HEK293 (cell line): ENCODE measurements around the gene ZSCAN20.
"Not testable (repeated sequence)": the region's sequence is repeated elsewhere in the genome, so short reads cannot be mapped to it uniquely, and the experiment has no call there.

Experiments used
- CTCF ChIA-PET: fragments of 350-600 bp; formaldehyde crosslinking; extraction: SDS; loops from one replicate; lab custom pipeline; 2021; ENCODE audit warnings: antibody characterized with exemption; lab: Yijun Ruan, JAX
- POLR2A ChIA-PET: fragments of 300-600 bp; formaldehyde crosslinking; extraction: SDS; loops from one replicate; lab custom pipeline; 2020; ENCODE audit warnings: antibody characterized with exemption, inconsistent platforms; lab: Yijun Ruan, JAX
- H3K27ac ChIP-seq: fragments of 200-500 bp; sonication (Bioruptor generic); 2 replicates; pipeline ENCODE4 v1.5.1; 2014; ENCODE audit warnings: low read depth, low read length, control low read depth, inconsistent platforms; ENCODE audit errors: extremely low read depth
- H3K36me3 ChIP-seq, 2 experiments: fragments of 200-500 bp in 1 of 2; sonication (Bioruptor generic) in 1 of 2; 1 replicate in 1 of 2; 2 replicates in 1 of 2; pipeline ENCODE4 v1.5.1; 2014 to 2017; ENCODE audit warnings: inconsistent platforms in 2 of 2, low read length in 2 of 2; ENCODE audit not compliant: control insufficient read depth in 2 of 2, insufficient read depth in 1 of 2
- H3K4me1 ChIP-seq: fragments of 200-500 bp; sonication (Bioruptor generic); 2 replicates; pipeline ENCODE4 v1.5.1; 2014; ENCODE audit warnings: mild to moderate bottlenecking, low read length, inconsistent platforms; ENCODE audit not compliant: control insufficient read depth, insufficient read depth
- H3K4me3 ChIP-seq: 2 replicates; pipeline ENCODE4 v1.5.1; 2011; ENCODE audit warnings: low read depth, mild to moderate bottlenecking, control low read depth, low read length, moderate library complexity
- H3K9me3 ChIP-seq: fragments of 200-500 bp; sonication (Bioruptor generic); 2 replicates; pipeline ENCODE4 v1.5.1; 2014; ENCODE audit warnings: low read depth, low read length, inconsistent platforms; ENCODE audit not compliant: control insufficient read depth, insufficient read depth
- CTCF ChIP-seq: fragments of 450-650 bp; formaldehyde crosslinking; IDR thresholded peaks from 2 replicates; pipeline ENCODE4 v1.5.1; 2016; ENCODE audit warnings: missing biosample characterization, missing genetic modification characterization
- PRDM1 ChIP-seq: fragments of 450-650 bp; formaldehyde crosslinking; IDR thresholded peaks from 2 replicates; pipeline ENCODE4; 2016; ENCODE audit warnings: missing biosample characterization, missing genetic modification characterization
- ZBTB6 ChIP-seq: fragments of 450-650 bp; formaldehyde crosslinking; IDR thresholded peaks from 2 replicates; pipeline ENCODE4 v1.5.1; 2017; ENCODE audit warnings: missing biosample characterization, missing genetic modification characterization
- ZEB2 ChIP-seq: fragments of 450-650 bp; formaldehyde crosslinking; IDR thresholded peaks from 2 replicates; pipeline ENCODE4 v1.5.1; 2016; ENCODE audit warnings: missing biosample characterization, missing genetic modification characterization
- ZFP41 ChIP-seq: fragments of 450-650 bp; formaldehyde crosslinking; IDR thresholded peaks from 2 replicates; pipeline ENCODE4 v1.5.1; 2016; ENCODE audit warnings: missing biosample characterization, missing genetic modification characterization, borderline replicate concordance
- ZNF133 ChIP-seq: fragments of 450-650 bp; formaldehyde crosslinking; IDR thresholded peaks from 2 replicates; pipeline ENCODE4 v1.5.1; 2016; ENCODE audit warnings: missing biosample characterization, missing genetic modification characterization
- ZNF140 ChIP-seq: fragments of 450-650 bp; formaldehyde crosslinking; IDR thresholded peaks from 2 replicates; pipeline ENCODE4 v1.5.1; 2016; ENCODE audit warnings: missing biosample characterization, missing genetic modification characterization
- ZNF155 ChIP-seq: fragments of 450-650 bp; formaldehyde crosslinking; IDR thresholded peaks from 2 replicates; pipeline ENCODE4 v1.5.1; 2016; ENCODE audit warnings: missing biosample characterization, missing genetic modification characterization
- ZNF2 ChIP-seq: fragments of 450-650 bp; formaldehyde crosslinking; IDR thresholded peaks from 2 replicates; pipeline ENCODE4 v1.5.1; 2016; ENCODE audit warnings: missing biosample characterization, missing genetic modification characterization
- ZNF280C ChIP-seq: fragments of 450-650 bp; formaldehyde crosslinking; IDR thresholded peaks from 2 replicates; pipeline ENCODE4 v1.5.1; 2016; ENCODE audit warnings: missing biosample characterization, missing genetic modification characterization
- ZNF362 ChIP-seq: fragments of 450-650 bp; formaldehyde crosslinking; IDR thresholded peaks from 2 replicates; pipeline ENCODE4 v1.5.1; 2016; ENCODE audit warnings: missing biosample characterization, missing genetic modification characterization
- ZNF530 ChIP-seq: fragments of 450-650 bp; formaldehyde crosslinking; IDR thresholded peaks from 2 replicates; pipeline ENCODE4 v1.5.1; 2016; ENCODE audit warnings: low read depth, missing biosample characterization, missing genetic modification characterization
- ZNF645 ChIP-seq: fragments of 450-650 bp; formaldehyde crosslinking; IDR thresholded peaks from 2 replicates; pipeline ENCODE4; 2016; ENCODE audit warnings: missing biosample characterization, missing genetic modification characterization
- ZNF776 ChIP-seq: fragments of 450-650 bp; formaldehyde crosslinking; IDR thresholded peaks from 2 replicates; pipeline ENCODE4 v1.5.0; 2017; ENCODE audit warnings: missing biosample characterization, missing genetic modification characterization, borderline replicate concordance
- ZNF792 ChIP-seq: fragments of 450-650 bp; formaldehyde crosslinking; IDR thresholded peaks from 2 replicates; pipeline ENCODE4 v1.5.1; 2016; ENCODE audit warnings: missing biosample characterization, missing genetic modification characterization
- ZSCAN23 ChIP-seq: fragments of 450-650 bp; formaldehyde crosslinking; IDR thresholded peaks from 2 replicates; pipeline ENCODE4 v1.5.1; 2016; ENCODE audit warnings: missing biosample characterization, missing genetic modification characterization
- ZSCAN5A ChIP-seq: fragments of 450-650 bp; formaldehyde crosslinking; IDR thresholded peaks from 2 replicates; pipeline ENCODE4 v1.5.1; 2016; ENCODE audit warnings: missing biosample characterization, missing genetic modification characterization

Gene ZSCAN20

GRCh38 chr1:33507661-33508060 is 35.2 kb downstream of the ZSCAN20 start:
- H3K27ac ChIP-seq = no peak overlapping the region
- no peaks in the 10 kb centered on the region for H3K9me3 ChIP-seq
- H3K4me1 ChIP-seq = no peaks in the 10 kb centered on the region
- ChIA-PET CTCF (no interaction called here), POLR2A (no interaction called here)
- H3K36me3 ChIP-seq = no peaks in the 10 kb centered on the region
- H3K4me3 ChIP-seq = no peak overlapping the region
- peak; percentile 96 for TF ChIP-seq ZNF133
- no peak for TF ChIP-seq ZBTB6 (tag by site-specific recombination)
- TF ChIP-seq, all 188 proteins: peak for 1

- no peaks in the 10 kb centered on the region for H3K9me3 ChIP-seq
- CTCF ChIA-PET = no interaction called here
- H3K36me3 ChIP-seq = no peaks in the 10 kb centered on the region
- no peak overlapping the region for H3K27ac ChIP-seq
- TF ChIP-seq ZNF362 (no peak), ZNF792 (tag by site-specific recombination) (no peak), ZNF140 (tag by site-specific recombination) (no peak), ZSCAN23 (tag by site-specific recombination) (no peak), PRDM1 (tag by site-specific recombination) (no peak), ZNF776 (tag by site-specific recombination) (no peak), CTCF (no peak), ZNF530 (tag by site-specific recombination) (no peak), ZSCAN5A (tag by site-specific recombination) (no peak), ZEB2 (tag by site-specific recombination) (no peak), ZFP41 (no peak), ZNF645 (tag by site-specific recombination) (no peak), ZNF280C (tag by site-specific recombination) (no peak), ZNF155 (no peak), ZNF2 (tag by site-specific recombination) (no peak)
- no peak overlapping the region for H3K4me3 ChIP-seq
- no peaks in the 10 kb centered on the region for H3K4me1 ChIP-seq
- POLR2A ChIA-PET = no interaction called here
Observed at GRCh38 chr1:33508151-33508550, 35.7 kb downstream of the ZSCAN20 start.

GRCh38 chr1:33509276-33509675 is 36.8 kb downstream of the ZSCAN20 start:
- POLR2A ChIA-PET, H3K9me3 ChIP-seq, H3K36me3 ChIP-seq, CTCF ChIA-PET, H3K27ac ChIP-seq, H3K4me1 ChIP-seq, H3K4me3 ChIP-seq: not testable (repeated sequence)
